Testis (tissue), 2 donors: ENCODE data around the gene NEURL1.

Source experiments
- POLR2A ChIP-seq: fragments of 450-650 bp; IDR thresholded peaks from one replicate; pipeline ENCODE4 v1.6.1; 2017; ENCODE audit warnings: antibody characterized with exemption, mild to moderate bottlenecking, moderate library complexity
- TF ChIP-seq, protein P1 (sequence below), 3 experiments: fragments of 450-650 bp in 2 of 3; fragments of 200-600 bp in 1 of 3; sonication (generic) in 1 of 3; IDR thresholded peaks; one replicate each; pipeline ENCODE4 v1.5.1; 2016 to 2019; ENCODE audit warnings: antibody characterized with exemption in 3 of 3, mild to moderate bottlenecking in 2 of 3, moderate library complexity in 1 of 3

DNA sequence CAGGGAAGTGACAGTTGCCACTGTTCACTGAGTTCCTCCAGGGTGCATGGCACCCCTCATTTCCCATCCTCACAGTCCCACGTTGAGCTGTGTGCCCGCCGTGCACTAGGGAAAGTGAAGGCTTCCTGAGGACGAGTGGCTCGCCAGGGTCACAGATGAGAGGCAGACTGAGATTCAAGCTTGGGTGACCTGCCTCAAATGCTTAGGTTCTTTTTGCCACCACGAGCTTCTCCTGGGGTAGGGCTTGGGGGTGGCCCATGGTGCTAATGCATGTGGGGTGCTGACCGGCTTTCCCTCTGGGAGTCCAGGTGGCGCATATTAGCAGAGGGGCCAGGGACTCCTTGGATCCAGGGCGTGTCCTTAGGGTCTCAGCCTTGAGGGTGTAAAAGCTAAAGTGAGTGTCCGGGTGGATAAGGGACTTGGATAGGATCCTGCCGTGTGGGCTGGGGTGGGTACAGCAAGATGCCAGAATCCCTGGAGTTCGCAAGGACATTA is 43.3 kb upstream of the NEURL1 start:
- TF ChIP-seq, protein P1, sequence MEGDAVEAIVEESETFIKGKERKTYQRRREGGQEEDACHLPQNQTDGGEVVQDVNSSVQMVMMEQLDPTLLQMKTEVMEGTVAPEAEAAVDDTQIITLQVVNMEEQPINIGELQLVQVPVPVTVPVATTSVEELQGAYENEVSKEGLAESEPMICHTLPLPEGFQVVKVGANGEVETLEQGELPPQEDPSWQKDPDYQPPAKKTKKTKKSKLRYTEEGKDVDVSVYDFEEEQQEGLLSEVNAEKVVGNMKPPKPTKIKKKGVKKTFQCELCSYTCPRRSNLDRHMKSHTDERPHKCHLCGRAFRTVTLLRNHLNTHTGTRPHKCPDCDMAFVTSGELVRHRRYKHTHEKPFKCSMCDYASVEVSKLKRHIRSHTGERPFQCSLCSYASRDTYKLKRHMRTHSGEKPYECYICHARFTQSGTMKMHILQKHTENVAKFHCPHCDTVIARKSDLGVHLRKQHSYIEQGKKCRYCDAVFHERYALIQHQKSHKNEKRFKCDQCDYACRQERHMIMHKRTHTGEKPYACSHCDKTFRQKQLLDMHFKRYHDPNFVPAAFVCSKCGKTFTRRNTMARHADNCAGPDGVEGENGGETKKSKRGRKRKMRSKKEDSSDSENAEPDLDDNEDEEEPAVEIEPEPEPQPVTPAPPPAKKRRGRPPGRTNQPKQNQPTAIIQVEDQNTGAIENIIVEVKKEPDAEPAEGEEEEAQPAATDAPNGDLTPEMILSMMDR (IDR thresholded peaks at IDR 0.05): no peak
- TF ChIP-seq POLR2A: no peak
